Stimulated activated CD8-positive, alpha-beta memory T cell treated with anti-CD3 and anti-CD28 coated beads, Interleukin-7, amount 100 ng/mL, for 24 hours (primary cell): Measurements from ENCODE around the gene KRT25.

Experiments
- DNase-seq: peaks from one replicate; pipeline ENCODE4 v3.0.0-alpha.2; 2020; ENCODE audit warnings: low read depth

Gene KRT25

GRCh38 chr17:40755231-40755630 is at the start of gene KRT25:
TSS of gene KRT25 (minus strand) at chr17:40755331. CDS start at chr17:40755271, 60 bp downstream.
- no peak for DNase-seq

- DNase-seq, result peak; percentile 55
Observed at GRCh38 chr17:40803617-40804082, 48.5 kb upstream of the KRT25 start.

GRCh38 chr17:40801157-40801556 is 46.0 kb upstream of the KRT25 start:
- DNase-seq, result no peak

GRCh38 chr17:40800381-40800780 is 45.2 kb upstream of the KRT25 start:
- no peak for DNase-seq

GRCh38 chr17:40799859-40800258 is 44.7 kb upstream of the KRT25 start, which contains the start of gene KRT28:
TSS of gene KRT28 (minus strand) at chr17:40799959. CDS start at chr17:40799893, 66 bp downstream.
- no peak for DNase-seq

GRCh38 chr17:40796846-40797245 is 41.7 kb upstream of the KRT25 start:
- DNase-seq, result no peak

GRCh38 chr17:40795019-40795667 is 40.0 kb upstream of the KRT25 start:
- no peak for DNase-seq

GRCh38 chr17:40794466-40794865 is 39.3 kb upstream of the KRT25 start:
- DNase-seq, result no peak

GRCh38 chr17:40793832-40794231 is 38.7 kb upstream of the KRT25 start:
- DNase-seq, result no peak

GRCh38 chr17:40791787-40792436 is 36.8 kb upstream of the KRT25 start:
- no peak for DNase-seq

GRCh38 chr17:40791111-40791510 is 36.0 kb upstream of the KRT25 start:
- no peak for DNase-seq

GRCh38 chr17:40782450-40782849 is 27.3 kb upstream of the KRT25 start, which contains the start of gene KRT27:
TSS of gene KRT27 (minus strand) at chr17:40782550. CDS start at chr17:40782493, 57 bp downstream.
- no peak for DNase-seq

GRCh38 chr17:40779181-40779909 is 24.2 kb upstream of the KRT25 start:
- DNase-seq, result no peak

GRCh38 chr17:40778461-40778860 is 23.3 kb upstream of the KRT25 start:
- DNase-seq, result no peak

- no peak for DNase-seq
Observed at GRCh38 chr17:40777971-40778370, 22.8 kb upstream of the KRT25 start.

GRCh38 chr17:40777459-40777858 is 22.3 kb upstream of the KRT25 start:
- DNase-seq, result no peak

GRCh38 chr17:40775945-40776344 is 20.8 kb upstream of the KRT25 start:
- no peak for DNase-seq

GRCh38 chr17:40772101-40772500 is 17.0 kb upstream of the KRT25 start, which contains the start of gene KRT26:
TSS of gene KRT26 (minus strand) at chr17:40772201. CDS start at chr17:40772113, 88 bp downstream.
- no peak for DNase-seq

GRCh38 chr17:40765657-40766056 is 10.5 kb upstream of the KRT25 start:
- no peak for DNase-seq

GRCh38 chr17:40763752-40764151 is 8.6 kb upstream of the KRT25 start:
- DNase-seq, result no peak

- DNase-seq, result no peak
Observed at GRCh38 chr17:40760105-40761016, 5.2 kb upstream of the KRT25 start.

GRCh38 chr17:40753804-40754203 is 1.3 kb downstream of the KRT25 start:
- no peak for DNase-seq
